GM19438 (cell line): Measurements from ENCODE around the gene ERVFRD-1.

Experiments used
- ATAC-seq: cut with Tn5 transposase; IDR thresholded peaks from one replicate; pipeline ENCODE4 v1.9.1; 2021; ENCODE audit warnings: low read depth; ENCODE audit not compliant: unreplicated experiment

Gene ERVFRD-1

GRCh38 chr6:11110921-11111768 lies at the start of gene ERVFRD-1:
Gene ERVFRD-1 (minus strand): TSS chr6:11111725. CDS start chr6:11105310, 6,415 bp downstream.
- no peak for ATAC-seq

- no peak for ATAC-seq
These were observed 48.7 kb upstream of the ERVFRD-1 start for GRCh38 chr6:11160199-11160598.

GRCh38 chr6:11155589-11155988 lies 44.1 kb upstream of the ERVFRD-1 start:
- ATAC-seq: no peak

- ATAC-seq: no peak
These were observed 41.9 kb upstream of the ERVFRD-1 start for GRCh38 chr6:11153447-11153846.

- no peak for ATAC-seq
These were observed 41.1 kb upstream of the ERVFRD-1 start for GRCh38 chr6:11152581-11152980.

- ATAC-seq: no peak
These were observed 40.0 kb upstream of the ERVFRD-1 start for GRCh38 chr6:11151488-11151887.

- no peak for ATAC-seq
These were observed 38.0 kb upstream of the ERVFRD-1 start for GRCh38 chr6:11149551-11149950.

GRCh38 chr6:11146117-11146826 lies 34.7 kb upstream of the ERVFRD-1 start:
- no peak for ATAC-seq

GRCh38 chr6:11144393-11144851 lies 32.9 kb upstream of the ERVFRD-1 start:
- peak; percentile 82 for ATAC-seq

- ATAC-seq: no peak
These were observed 32.2 kb upstream of the ERVFRD-1 start for GRCh38 chr6:11143394-11144371.

GRCh38 chr6:11142296-11143027 lies 30.9 kb upstream of the ERVFRD-1 start:
- no peak for ATAC-seq

- no peak for ATAC-seq
These were observed 29.8 kb upstream of the ERVFRD-1 start for GRCh38 chr6:11141295-11141694.

- ATAC-seq: no peak
These were observed 28.5 kb upstream of the ERVFRD-1 start for GRCh38 chr6:11140056-11140455.

GRCh38 chr6:11139051-11139960 lies 27.8 kb upstream of the ERVFRD-1 start:
- no peak for ATAC-seq

- no peak for ATAC-seq
These were observed 25.3 kb upstream of the ERVFRD-1 start for GRCh38 chr6:11136809-11137208.

- no peak for ATAC-seq
These were observed 21.8 kb upstream of the ERVFRD-1 start for GRCh38 chr6:11133281-11133680.

GRCh38 chr6:11132194-11132888 lies 20.8 kb upstream of the ERVFRD-1 start:
- no peak for ATAC-seq

- ATAC-seq: no peak
These were observed 19.1 kb upstream of the ERVFRD-1 start for GRCh38 chr6:11130605-11131004.
